ENCODE measurements around the gene BRI3. TPM values are rescaled to one million over a fixed set of nuclear protein-coding genes. Genes with fewer than 3 reads are reported as not detected.

Gene BRI3
- total and polyA plus RNA-seq, 9 of the 15 experiments (the other 6 are each of a cell fraction or from before 2014, with no cell fraction given): 4.3 to 57.4 (median 18.6) TPM

GRCh38 chr7:98281757-98282606, 496 bp downstream of the BRI3 start:
- H3K4me3 ChIP-seq: peak overlapping the region; percentile 68
- H3K9me3 ChIP-seq (replicated peaks; ENCODE audit: control insufficient read depth, insufficient read depth, low read depth, low read length): no peaks in the 10 kb centered on the region
- peaks cover 16% of the 10 kb centered on the region; the same call in 2 of the 3 replicates for H3K36me3 ChIP-seq (ENCODE audit: control insufficient read depth, insufficient read depth, low read length)
- peaks cover 11 to 57% of the 10 kb centered on the region in 2 experiments; a peak in 4 of 5 replicates for H3K4me1 ChIP-seq (replicated peaks in 1 of 2; ENCODE audit: control insufficient read depth in 2 of 2, insufficient read depth in 2 of 2, low read length in 2 of 2)
- in situ Hi-C loops (cut with MboI): loop anchor here (5.0 kb wide), 1 partner anchor 45 kb away; no protein-coding TSS in a partner anchor
- 2% methylated on average over 7 of the region's 77 CpGs for WGBS (ENCODE audit: insufficient coverage, low coverage, missing lambda C conversion rate)
- peak overlapping the region; percentile 80 for H3K4me2 ChIP-seq (ENCODE audit: insufficient read depth, low read length)
- H3K27me3 ChIP-seq (ENCODE audit: control insufficient read depth in 2 of 2, insufficient read depth in 2 of 2, low read length in 2 of 2): peaks cover 0 to 18% of the 10 kb centered on the region in 2 experiments; a peak in 2 of 5 replicates
- H3K9me1 ChIP-seq (ENCODE audit: control insufficient read depth, insufficient read depth, low read length): no peaks in the 10 kb centered on the region
- FAIRE-seq (no peak), DNase-seq (ENCODE audit: extremely low read depth in 1 of 4, low spot score in 3 of 4) (peak in 3 of 4 experiments; percentile 26 to 45 (median 44)), ATAC-seq (peak; percentile 20)
- peaks cover 21% of the 10 kb centered on the region for H3K79me2 ChIP-seq (ENCODE audit: control insufficient read depth, insufficient read depth, low read length)
- peaks cover 5% of the 10 kb centered on the region; the same call in 1 of the 2 replicates for H4K20me1 ChIP-seq (replicated peaks; ENCODE audit: control insufficient read depth, insufficient read depth, low read length)
- ChIA-PET POLR2A (no interaction called here), CTCF (ENCODE audit: low intra/inter-chr PET ratio) (no interaction called here)
- intact Hi-C loops (cut with micrococcal nuclease): no loop called here
- H2AFZ ChIP-seq (ENCODE audit: low read depth, low read length): no peak overlapping the region
- H3K27ac ChIP-seq (ENCODE audit: extremely low read depth, low read depth, low read length): peak overlapping the region; percentile 68; the same call in 2 of the 3 replicates
- no TSS peak for BruUV-seq (replicated peaks)
- peak overlapping the region; percentile 79 to 91; a peak in 3 of 4 replicates for H3K9ac ChIP-seq (ENCODE audit: insufficient read depth in 1 of 2, low read depth in 2 of 2, low read length in 2 of 2)
- no peak for TF ChIP-seq ZNF224 (CRISPR knock-in tag; IDR thresholded peaks at IDR 0.05)
- TF ChIP-seq RBFOX2 (IDR thresholded peaks at IDR 0.05; ENCODE audit: low read depth, low read length): peak; percentile 60
- TF ChIP-seq AFF4 (CRISPR knock-in tag; IDR thresholded peaks at IDR 0.05): no peak
- 0 out of 2 replicates have a peak, but pooled peaks have one; percentile 17 for TF ChIP-seq EP400 (IDR thresholded peaks at IDR 0.05)
- no peak for TF ChIP-seq HIVEP1 (CRISPR knock-in tag; IDR thresholded peaks at IDR 0.05)
- TF ChIP-seq MCM2 (IDR thresholded peaks at IDR 0.05; ENCODE audit: low read depth): no peak
- TF ChIP-seq PHF8 (IDR thresholded peaks at IDR 0.05; ENCODE audit: borderline replicate concordance, low read length): peak; percentile 30; the same call in 1 of the 2 replicates
- TF ChIP-seq POLR2G (IDR thresholded peaks at IDR 0.05; ENCODE audit: low read depth, low read length): peak; percentile 54; the same call in 1 of the 2 replicates
- TF ChIP-seq ZNF75A (CRISPR knock-in tag; IDR thresholded peaks at IDR 0.05): no peak
- peak; percentile 3 for TF ChIP-seq TAF1 (IDR thresholded peaks at IDR 0.05; ENCODE audit: control insufficient read depth, extremely low read depth, insufficient read depth, low read length, severe bottlenecking)
- no peak for TF ChIP-seq NR0B1 (IDR thresholded peaks at IDR 0.05; ENCODE audit: partially characterized antibody)
- TF ChIP-seq FOXJ2 (tag; IDR thresholded peaks at IDR 0.05): no peak
